ENCODE data around the gene ZDHHC17.
"Not testable (repeated sequence)": the region's sequence is repeated elsewhere in the genome, so short reads cannot be mapped to it uniquely, and the experiment has no call there.

Gene ZDHHC17

DNA sequence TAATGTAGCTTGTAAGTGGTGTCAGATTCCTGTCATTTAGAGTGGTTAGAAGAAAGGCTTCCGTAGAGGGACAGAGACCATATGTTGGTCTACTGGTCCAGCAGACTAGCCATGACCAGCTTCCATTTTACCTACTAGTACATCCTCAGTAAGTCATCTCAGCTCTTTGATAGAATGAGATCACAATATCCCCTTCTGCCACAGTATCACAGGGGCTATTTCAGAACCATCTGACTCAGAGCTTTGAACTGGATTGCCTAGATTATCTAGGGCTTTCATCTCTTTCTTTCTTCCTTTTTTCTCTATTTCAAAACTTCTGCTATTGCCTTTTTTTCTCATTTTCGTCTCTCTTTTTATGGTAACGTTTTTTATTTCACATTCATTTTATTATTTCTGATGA is 4.7 kb downstream of the ZDHHC17 start:
- no peak for DNase-seq

DNA sequence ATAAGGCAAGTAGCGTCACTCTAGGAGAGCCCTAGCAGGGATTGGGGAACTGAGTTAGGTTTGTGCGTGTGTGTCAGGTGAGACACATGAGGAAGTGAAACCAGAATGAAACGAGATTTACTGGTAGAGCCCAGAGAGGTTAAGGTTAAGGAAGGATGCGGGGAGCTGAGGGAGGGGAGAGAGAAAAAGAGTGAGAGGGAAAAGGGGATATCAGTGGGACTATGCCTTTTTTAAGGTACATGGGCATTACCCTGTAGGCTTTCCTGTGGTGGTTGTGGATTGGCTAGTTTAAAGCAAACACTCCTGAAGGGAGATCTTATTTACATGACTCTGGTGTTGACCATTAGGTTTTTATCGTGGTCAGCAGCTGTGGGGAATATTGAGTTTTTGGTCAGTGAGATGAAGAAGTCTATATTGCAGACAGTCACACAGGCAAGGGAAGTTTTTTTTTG is 13.9 kb downstream of the ZDHHC17 start:
- no peak for DNase-seq

DNA sequence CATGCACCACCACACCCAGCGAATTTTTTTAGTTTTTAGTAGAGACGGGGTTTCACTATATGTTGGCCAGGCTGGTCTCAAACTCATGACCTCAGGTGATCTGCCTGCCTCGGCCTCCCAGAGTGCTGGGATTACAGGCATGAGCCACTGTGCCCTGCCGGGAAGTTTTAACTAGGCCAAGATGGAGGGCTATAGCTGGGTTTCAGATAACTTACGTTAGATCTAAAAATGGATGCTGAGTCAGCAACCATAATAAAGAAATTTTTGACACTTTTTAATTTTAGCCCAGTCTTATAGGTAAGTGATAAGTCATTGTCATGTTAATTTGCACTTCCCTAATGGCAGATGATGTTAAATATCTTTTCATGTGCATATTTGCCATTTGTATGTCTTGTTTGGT is 14.4 kb downstream of the ZDHHC17 start:
- no peak for DNase-seq

- not testable (repeated sequence) for DNase-seq
These were observed 15.4 kb downstream of the ZDHHC17 start for GRCh38 chr12:76779310-76779709.

- no peak for DNase-seq
These were observed 17.4 kb downstream of the ZDHHC17 start for GRCh38 chr12:76781321-76781720.

GRCh38 chr12:76782526-76782925 is 18.6 kb downstream of the ZDHHC17 start:
- DNase-seq = no peak

- peak; percentile 81 for DNase-seq
These were observed 20.7 kb downstream of the ZDHHC17 start for GRCh38 chr12:76784600-76785051.

DNA sequence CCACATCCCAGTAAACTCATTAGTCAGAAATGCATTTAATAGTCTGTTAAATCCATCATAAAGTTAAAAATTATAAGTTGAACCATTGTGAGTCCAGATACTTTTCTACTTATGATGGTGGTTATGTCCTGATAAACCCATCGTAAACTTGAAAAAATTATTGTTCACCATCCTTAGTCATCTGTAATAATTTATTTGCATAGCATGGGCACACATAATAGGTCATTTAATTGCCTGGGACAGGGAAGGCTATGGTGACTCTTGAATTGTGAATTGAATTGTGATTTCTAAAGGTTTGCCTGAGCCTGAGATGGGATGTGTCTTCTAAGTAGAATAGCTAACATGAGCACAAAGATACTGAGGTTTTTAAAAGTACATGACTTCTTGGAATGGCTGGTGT is 21.5 kb downstream of the ZDHHC17 start:
- DNase-seq = no peak

DNA sequence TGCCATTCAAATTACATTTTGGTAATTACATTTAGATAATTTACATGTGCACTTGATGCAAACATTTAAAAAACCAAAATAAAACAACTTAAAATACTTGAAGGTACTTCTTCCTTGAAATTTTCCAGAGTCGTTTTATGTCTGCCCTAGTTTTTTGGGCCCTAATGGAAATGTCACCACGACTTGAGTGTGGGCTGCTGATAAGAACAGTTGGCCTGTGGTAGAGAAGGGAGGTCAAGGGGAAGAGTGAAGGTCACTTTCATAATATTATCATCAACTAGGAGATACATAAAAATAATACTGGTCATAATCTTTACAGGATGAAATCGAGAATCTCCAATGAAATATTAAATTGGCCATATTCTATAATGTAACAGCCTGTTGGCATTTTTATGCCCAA is 23.1 kb downstream of the ZDHHC17 start:
- no peak for DNase-seq

DNA sequence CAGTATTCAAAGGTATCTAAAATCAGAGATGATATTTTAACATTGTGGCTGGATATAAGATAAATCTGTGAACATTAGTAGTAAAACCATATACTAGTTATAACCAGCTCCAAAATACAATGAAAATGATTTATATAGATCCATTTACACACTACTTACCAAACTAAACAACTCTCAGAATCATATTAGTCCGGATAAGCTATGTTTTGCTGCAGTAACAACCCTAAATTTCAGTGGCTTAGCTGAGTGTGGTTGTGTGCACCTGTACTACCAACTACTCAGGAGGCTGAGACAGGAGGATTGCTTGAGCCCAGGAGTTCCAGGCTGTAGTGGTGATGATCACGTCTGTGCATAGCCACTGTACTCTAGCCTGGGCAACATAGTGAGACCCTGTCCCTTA is 23.8 kb downstream of the ZDHHC17 start:
- DNase-seq = no peak

DNA sequence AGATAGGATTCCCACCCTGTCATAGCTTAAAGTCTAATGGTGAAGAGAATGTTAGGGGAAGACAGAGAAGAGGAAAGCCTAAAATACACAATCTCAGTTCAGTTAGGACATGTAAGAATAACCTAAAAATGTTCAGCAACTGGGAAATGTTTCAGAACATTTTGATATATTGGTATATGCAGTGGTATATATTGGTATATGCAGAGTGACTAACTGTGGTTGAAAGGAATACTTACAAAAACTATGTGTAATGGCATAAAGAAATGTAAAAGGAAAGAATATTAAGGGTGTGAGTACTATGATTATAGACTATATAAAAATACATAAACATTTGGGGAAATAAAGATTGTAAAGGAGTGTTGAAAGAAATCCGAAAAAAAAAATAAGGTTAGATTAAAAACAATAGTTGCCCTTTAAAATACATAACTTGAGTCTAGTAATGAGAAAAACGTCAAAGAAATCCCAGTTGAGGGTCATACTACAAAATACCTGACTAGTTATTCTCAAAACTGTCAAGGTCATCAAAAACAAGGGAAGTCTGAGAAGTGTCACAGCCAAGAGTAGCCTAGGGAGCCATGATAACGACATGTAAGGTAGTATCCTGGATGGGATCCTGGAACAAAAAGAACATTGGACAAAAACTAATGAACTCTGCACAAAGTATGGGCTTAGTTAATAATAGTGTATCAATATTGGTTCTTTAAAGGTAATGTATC is 25.6 kb downstream of the ZDHHC17 start:
- DNase-seq = no peak

GRCh38 chr12:76790564-76791552 is 26.9 kb downstream of the ZDHHC17 start:
- no peak for DNase-seq

DNA sequence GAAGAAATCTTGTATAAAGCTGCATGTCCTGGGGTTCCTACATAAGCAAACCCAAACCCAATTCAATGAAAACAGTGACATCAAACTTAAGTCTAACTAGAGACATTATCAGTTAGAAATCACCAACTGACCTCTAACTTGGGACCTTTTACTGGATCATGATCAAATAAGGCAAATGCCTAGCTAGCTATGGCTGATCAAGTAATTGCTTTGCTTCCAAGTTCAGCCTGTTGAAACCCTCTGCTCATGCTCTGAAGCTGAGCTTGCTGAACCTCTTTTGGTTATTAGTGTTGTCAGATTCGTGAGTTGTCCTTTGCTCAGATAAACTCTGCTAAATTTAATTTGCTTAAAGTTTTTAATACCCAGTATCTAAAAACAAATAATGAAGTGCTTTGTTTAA is 28.9 kb downstream of the ZDHHC17 start:
- DNase-seq = no peak

GRCh38 chr12:76798864-76799263 is 34.9 kb downstream of the ZDHHC17 start:
- DNase-seq = no peak

DNA sequence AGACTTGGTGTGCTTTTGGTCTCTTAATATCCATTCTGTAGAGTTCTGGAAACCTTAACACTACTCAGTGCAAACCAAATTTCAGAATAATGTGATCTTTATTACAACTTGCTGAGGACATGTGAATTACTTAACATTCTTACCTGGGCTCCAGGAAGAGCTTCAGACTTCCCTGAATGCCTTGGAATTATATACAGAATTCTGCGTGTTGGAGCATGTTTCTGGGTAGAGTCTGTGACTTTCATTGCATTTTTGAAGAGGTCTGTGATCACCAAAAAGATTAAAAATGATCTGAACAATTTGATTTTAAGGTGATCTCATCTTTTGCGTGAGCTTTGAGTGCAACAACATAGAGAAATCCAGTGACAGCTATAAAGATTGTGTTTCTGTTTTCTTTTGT is 35.4 kb downstream of the ZDHHC17 start:
- no peak for DNase-seq

DNA sequence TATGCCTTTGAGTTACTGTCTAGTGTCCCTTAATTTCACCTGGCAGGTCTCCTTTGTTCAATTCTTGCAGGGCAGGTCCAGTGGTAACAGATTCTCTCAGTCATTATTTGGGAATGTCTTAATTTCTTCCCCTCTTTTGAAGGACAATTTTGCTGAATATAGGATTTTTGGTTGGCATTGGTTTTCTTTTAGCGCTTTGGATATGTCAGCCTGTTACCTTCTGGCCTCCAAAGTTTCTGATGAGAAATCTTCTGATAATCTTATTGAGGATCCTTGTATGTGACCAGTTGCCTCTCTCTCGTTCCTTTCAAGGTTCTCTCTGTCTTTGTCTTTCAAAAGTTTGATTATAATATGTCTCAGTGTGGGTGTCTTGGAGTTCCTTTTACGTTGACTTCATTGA is 38.1 kb downstream of the ZDHHC17 start:
- DNase-seq = no peak

- no peak for DNase-seq
These were observed 40.6 kb downstream of the ZDHHC17 start for GRCh38 chr12:76804435-76804976.

DNA sequence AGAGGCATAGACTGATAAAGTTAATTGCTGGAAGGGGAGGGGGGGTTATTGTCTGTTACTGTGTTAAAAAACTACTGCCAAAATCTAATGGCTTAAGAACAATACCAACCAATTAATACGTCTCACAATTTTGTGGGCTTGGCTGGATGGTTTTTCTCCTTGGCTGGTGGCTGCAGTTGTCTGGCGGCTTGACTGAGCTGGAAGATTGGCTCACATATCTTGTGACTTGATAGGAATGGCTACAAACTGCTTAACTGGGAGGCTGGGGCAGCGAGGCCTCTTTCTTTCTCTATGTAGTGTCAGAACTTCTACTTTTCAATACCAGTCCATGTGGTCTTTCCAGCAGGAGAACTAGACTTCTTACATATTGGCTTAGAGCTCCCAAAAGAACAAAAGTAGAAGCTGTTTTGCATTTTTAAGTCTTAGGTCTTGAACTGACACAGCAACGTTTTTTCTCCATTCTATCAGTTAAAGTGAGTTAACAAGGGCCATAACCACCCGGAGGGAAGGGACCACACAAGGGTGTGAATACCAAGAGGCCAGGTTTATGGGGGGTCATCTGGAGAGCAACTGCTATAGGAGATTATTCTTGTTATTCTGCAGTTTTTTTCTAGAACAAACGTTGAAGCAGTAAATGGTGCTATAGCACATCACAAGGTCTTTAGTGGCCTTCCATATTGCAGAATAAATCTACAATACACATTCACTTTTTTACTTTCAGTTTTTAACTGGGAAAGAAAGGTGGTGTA is 46.9 kb downstream of the ZDHHC17 start:
- no peak for DNase-seq

GRCh38 chr12:76811976-76812375 is 48.1 kb downstream of the ZDHHC17 start:
- no peak for DNase-seq

- no peak for DNase-seq
These were observed 49.4 kb downstream of the ZDHHC17 start for GRCh38 chr12:76813265-76813664.

- no peak for DNase-seq
These were observed 50.1 kb downstream of the ZDHHC17 start for GRCh38 chr12:76813972-76814371.

DNA sequence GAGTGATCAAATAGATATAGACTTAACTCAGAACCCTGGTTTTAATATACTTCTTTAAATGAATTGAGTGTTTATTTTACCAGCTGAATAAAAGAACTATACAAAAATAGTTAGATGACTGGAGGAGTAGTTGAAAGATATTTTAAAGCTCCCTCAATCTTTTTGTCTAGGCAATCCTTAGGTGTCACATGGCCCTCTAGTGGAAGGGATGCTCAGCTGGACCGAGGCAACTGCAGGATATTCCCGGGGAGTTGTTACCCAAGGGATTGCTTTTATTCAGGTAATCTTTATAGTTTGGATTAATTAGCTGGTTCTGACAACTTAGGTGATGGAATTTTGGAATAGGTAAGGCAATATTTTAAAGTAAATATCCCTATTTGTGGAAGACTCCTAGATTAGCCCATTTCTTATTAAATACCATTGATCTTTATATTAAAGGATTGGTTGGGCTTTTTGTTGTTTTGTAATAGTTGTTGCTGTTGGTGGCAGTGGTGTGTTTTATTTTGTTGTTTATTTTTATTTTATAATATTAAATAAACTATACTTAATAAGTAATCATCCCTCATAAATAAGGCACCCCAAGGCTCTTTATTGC is 57.1 kb downstream of the ZDHHC17 start:
- peak; percentile 18 for DNase-seq
